Esophagus muscularis mucosa (tissue), 4 donors: ENCODE data around the gene SORCS2. TPM values are rescaled to one million over a fixed set of nuclear protein-coding genes. Genes with fewer than 3 reads are reported as not detected.

ENCODE experiments used
- DNase-seq: peaks from one replicate; pipeline ENCODE4 v3.0.0-alpha.2; 2017; ENCODE audit errors: extremely low spot score
- H3K27ac ChIP-seq, 4 donors: fragments of 200-600 bp; sonication (generic); replicated peaks in 1 of 4; 1 replicate in 3 of 4; 2 replicates in 1 of 4; pipeline ENCODE4 v1.5.1; 2016 to 2019; ENCODE audit warnings: mild to moderate bottlenecking in 1 of 4
- H3K27me3 ChIP-seq, 4 donors: fragments of 200-600 bp; sonication (generic); one replicate each; pipeline versions ENCODE4 v1.5.1 to v1.6.0; 2016 to 2019
- H3K36me3 ChIP-seq, 4 donors: fragments of 200-600 bp; sonication (generic); one replicate each; pipeline ENCODE4 v1.5.1; 2016 to 2019
- H3K4me1 ChIP-seq, 4 donors: fragments of 200-600 bp; sonication (generic); one replicate each; pipeline ENCODE4 v1.5.1; 2016 to 2019
- H3K4me3 ChIP-seq, 4 donors: fragments of 200-600 bp; sonication (generic); 1 replicate in 2 of 4; 2 replicates in 2 of 4; pipeline ENCODE4 v1.5.1; 2016 to 2019; ENCODE audit warnings: mild to moderate bottlenecking in 4 of 4, moderate library complexity in 1 of 4
- H3K9me3 ChIP-seq, 4 donors: fragments of 200-600 bp; sonication (generic); 1 replicate in 3 of 4; 2 replicates in 1 of 4; pipeline ENCODE4 v1.5.1; 2016 to 2019
- EP300 ChIP-seq: sonication (generic); formaldehyde crosslinking; IDR thresholded peaks from one replicate; pipeline ENCODE4 v1.6.1; 2017; ENCODE audit warnings: antibody characterized with exemption
- POLR2A ChIP-seq: fragments of 450-650 bp; IDR thresholded peaks from one replicate; pipeline ENCODE4 v1.6.1; 2017; ENCODE audit warnings: antibody characterized with exemption, moderate library complexity, mild to moderate bottlenecking, low read depth
- POLR2AphosphoS5 ChIP-seq, 2 donors: sonication (generic); formaldehyde crosslinking; IDR thresholded peaks; one replicate each; pipeline ENCODE4 v1.6.1; 2017; ENCODE audit warnings: antibody characterized with exemption in 2 of 2
- WGBS: methylation state at CpG from one replicate; pipeline ENCODE4 v1.1.5; 2018; 5-methylcytosine and 5-hydroxymethylcytosine counted together
- intact Hi-C: fragments of 100-400 bp; cut with DNase I; formaldehyde crosslinking; loops from one replicate; pipeline ENCODE4 v1.15.1; 2023
- total RNA-seq, 4 donors: library from RNA; depleted of rRNA; stranded (reverse); fragments of >200 nt; gene quantifications; one replicate each; pipeline versions ENCODE4 v1.1.0 to v1.2.1, GENCODE V29; 2016
- TF ChIP-seq, protein P1 (sequence below), 3 experiments: fragments of 200-600 bp in 2 of 3; fragments of 450-650 bp in 1 of 3; sonication (generic) in 2 of 3; IDR thresholded peaks; one replicate each; pipeline ENCODE4 v1.5.1; 2017 to 2019; ENCODE audit warnings: antibody characterized with exemption in 3 of 3, mild to moderate bottlenecking in 2 of 3, moderate library complexity in 1 of 3

SORCS2 gene
- total RNA-seq, 4 donors from 2014 or later: 3.3 to 10.1 (median 4.3) TPM

DNA sequence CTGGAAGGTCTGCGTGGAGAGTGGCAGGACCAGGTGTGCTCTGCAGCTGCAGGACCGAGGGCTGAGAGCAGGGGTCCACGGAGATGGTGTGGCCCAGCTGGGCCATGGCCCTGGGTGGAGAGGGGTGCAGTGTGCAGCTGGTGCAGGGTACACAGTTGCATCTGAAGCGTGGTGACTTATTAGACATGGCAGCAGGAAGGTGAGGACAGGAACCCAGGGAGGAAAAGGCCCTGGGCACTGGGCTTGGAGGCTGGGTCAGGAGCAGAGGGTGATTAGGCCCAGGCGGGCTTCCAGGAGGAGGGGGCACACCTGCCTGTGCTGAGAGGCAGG, 457.0 kb downstream of the SORCS2 start:
- no peak for DNase-seq
- Histone ChIP-seq H3K36me3 (no peaks in the 10 kb centered on the region), H3K9me3 (peaks cover 0 to 2% (median under 1%) of the 10 kb centered on the region in 4 donors), H3K27me3 (no peaks in the 10 kb centered on the region), H3K4me1 (peaks cover 0 to 30% (median 20%) of the 10 kb centered on the region in 4 donors), H3K27ac (no peak overlapping the region), H3K4me3 (no peak overlapping the region)
- TF ChIP-seq, protein P1, sequence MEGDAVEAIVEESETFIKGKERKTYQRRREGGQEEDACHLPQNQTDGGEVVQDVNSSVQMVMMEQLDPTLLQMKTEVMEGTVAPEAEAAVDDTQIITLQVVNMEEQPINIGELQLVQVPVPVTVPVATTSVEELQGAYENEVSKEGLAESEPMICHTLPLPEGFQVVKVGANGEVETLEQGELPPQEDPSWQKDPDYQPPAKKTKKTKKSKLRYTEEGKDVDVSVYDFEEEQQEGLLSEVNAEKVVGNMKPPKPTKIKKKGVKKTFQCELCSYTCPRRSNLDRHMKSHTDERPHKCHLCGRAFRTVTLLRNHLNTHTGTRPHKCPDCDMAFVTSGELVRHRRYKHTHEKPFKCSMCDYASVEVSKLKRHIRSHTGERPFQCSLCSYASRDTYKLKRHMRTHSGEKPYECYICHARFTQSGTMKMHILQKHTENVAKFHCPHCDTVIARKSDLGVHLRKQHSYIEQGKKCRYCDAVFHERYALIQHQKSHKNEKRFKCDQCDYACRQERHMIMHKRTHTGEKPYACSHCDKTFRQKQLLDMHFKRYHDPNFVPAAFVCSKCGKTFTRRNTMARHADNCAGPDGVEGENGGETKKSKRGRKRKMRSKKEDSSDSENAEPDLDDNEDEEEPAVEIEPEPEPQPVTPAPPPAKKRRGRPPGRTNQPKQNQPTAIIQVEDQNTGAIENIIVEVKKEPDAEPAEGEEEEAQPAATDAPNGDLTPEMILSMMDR (IDR thresholded peaks at IDR 0.05): no peak
- no peak for TF ChIP-seq POLR2A
- no peak for TF ChIP-seq EP300
- no peak for TF ChIP-seq POLR2AphosphoS5 (IDR thresholded peaks at IDR 0.05)
- intact Hi-C loops: no loop called here
- WGBS: 100% methylated on average over 4 of the region's 5 CpGs

- H3K9me3 ChIP-seq: no peaks in the 10 kb centered on the region
- H3K36me3 ChIP-seq: no peaks in the 10 kb centered on the region
- no peak for TF ChIP-seq POLR2A
- TF ChIP-seq EP300: no peak
- TF ChIP-seq, protein P1 (IDR thresholded peaks at IDR 0.05): no peak
- no peak for TF ChIP-seq POLR2AphosphoS5 (IDR thresholded peaks at IDR 0.05)
- H3K27ac ChIP-seq: no peak overlapping the region
- WGBS: 79% methylated on average over 27 of the region's 32 CpGs
- H3K4me1 ChIP-seq: peaks cover 0 to 30% (median 21%) of the 10 kb centered on the region in 4 donors
- intact Hi-C loops: no loop called here
- peak; percentile 92 for DNase-seq
- H3K27me3 ChIP-seq: no peaks in the 10 kb centered on the region
- H3K4me3 ChIP-seq: no peak overlapping the region
These were observed 457.6 kb downstream of the SORCS2 start for GRCh38 chr4:7649741-7650531.

- Histone ChIP-seq H3K36me3 (no peaks in the 10 kb centered on the region), H3K4me1 (peaks cover 0 to 30% (median 25%) of the 10 kb centered on the region in 4 donors), H3K27ac (peak overlapping the region in 1 of 4 donors; percentile 18), H3K4me3 (no peak overlapping the region), H3K27me3 (no peaks in the 10 kb centered on the region), H3K9me3 (no peaks in the 10 kb centered on the region)
- TF ChIP-seq POLR2AphosphoS5 (IDR thresholded peaks at IDR 0.05) (no peak), POLR2A (no peak), EP300 (no peak)
- TF ChIP-seq, protein P1 (IDR thresholded peaks at IDR 0.05): no peak
- DNase-seq: no peak
- intact Hi-C loops: no loop called here
- 61% methylated on average over 11 of the region's 22 CpGs for WGBS
These were observed 458.5 kb downstream of the SORCS2 start for GRCh38 chr4:7650606-7651385.

DNA sequence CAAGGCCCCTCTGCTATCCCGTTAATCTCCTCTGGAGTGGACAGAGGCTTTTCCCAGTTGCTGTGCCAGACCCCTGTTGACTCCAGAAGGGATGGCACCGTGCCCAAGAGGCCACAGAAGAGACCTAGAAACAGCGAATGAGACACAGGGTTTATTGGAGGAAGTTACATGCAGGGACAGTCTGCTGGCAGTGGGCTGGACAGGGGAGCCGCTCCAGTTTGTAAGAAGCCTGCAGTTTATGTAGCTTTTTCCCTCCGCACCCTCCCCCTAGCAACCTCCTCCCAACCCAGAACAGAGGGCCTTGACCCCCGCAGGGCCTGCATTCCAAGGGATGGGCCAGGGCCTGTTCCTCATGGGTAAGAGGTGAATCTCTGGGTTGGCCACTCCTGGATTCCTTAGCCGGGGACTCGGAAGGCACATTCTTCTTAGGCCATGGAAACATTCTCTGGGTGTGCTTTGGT, 459.2 kb downstream of the SORCS2 start:
- Histone ChIP-seq H3K27ac (peak overlapping the region in 1 of 4 donors; percentile 18), H3K4me3 (no peak overlapping the region), H3K36me3 (no peaks in the 10 kb centered on the region), H3K9me3 (no peaks in the 10 kb centered on the region), H3K4me1 (peaks cover 0 to 30% (median 26%) of the 10 kb centered on the region in 4 donors), H3K27me3 (no peaks in the 10 kb centered on the region)
- TF ChIP-seq POLR2AphosphoS5 (IDR thresholded peaks at IDR 0.05) (no peak), POLR2A (no peak), EP300 (no peak)
- TF ChIP-seq, protein P1 (IDR thresholded peaks at IDR 0.05): no peak
- no peak for DNase-seq
- WGBS: 51% methylated on average over 7 of the region's 8 CpGs
- intact Hi-C loops: no loop called here
